T follicular helper cell (primary cell): Measurements from ENCODE around the gene PKP1.

Experiments used
- DNase-seq: peaks from one replicate; pipeline ENCODE4 v3.0.0-alpha.2; 2020; ENCODE audit warnings: low read depth

The PKP1 gene

GRCh38 chr1:201307760-201308499 is 24.6 kb downstream of the PKP1 start:
- no peak for DNase-seq

- no peak for DNase-seq
Observed at GRCh38 chr1:201309416-201309815, 26.1 kb downstream of the PKP1 start.

GRCh38 chr1:201310251-201310985 is 27.1 kb downstream of the PKP1 start:
- no peak for DNase-seq

GRCh38 chr1:201310986-201311355 is 27.7 kb downstream of the PKP1 start:
- no peak for DNase-seq

GRCh38 chr1:201311356-201312011 is 28.2 kb downstream of the PKP1 start:
- DNase-seq, result no peak

GRCh38 chr1:201312298-201312697 is 29.0 kb downstream of the PKP1 start:
- DNase-seq, result no peak

GRCh38 chr1:201313086-201313485 is 29.8 kb downstream of the PKP1 start:
- DNase-seq, result no peak

GRCh38 chr1:201316556-201316955 is 33.2 kb downstream of the PKP1 start:
- no peak for DNase-seq

GRCh38 chr1:201317551-201317950 is 34.2 kb downstream of the PKP1 start:
- no peak for DNase-seq

- no peak for DNase-seq
Observed at GRCh38 chr1:201318504-201319340, 35.4 kb downstream of the PKP1 start.

- DNase-seq, result no peak
Observed at GRCh38 chr1:201319631-201320030, 36.3 kb downstream of the PKP1 start.

GRCh38 chr1:201320168-201320788 is 37.0 kb downstream of the PKP1 start:
- DNase-seq, result no peak

- no peak for DNase-seq
Observed at GRCh38 chr1:201321826-201322390, 38.6 kb downstream of the PKP1 start.

GRCh38 chr1:201322653-201323510 is 39.6 kb downstream of the PKP1 start:
- no peak for DNase-seq

- DNase-seq, result no peak
Observed at GRCh38 chr1:201324306-201324705, 41.0 kb downstream of the PKP1 start.

- no peak for DNase-seq
Observed at GRCh38 chr1:201324821-201325677, 41.7 kb downstream of the PKP1 start.

- DNase-seq, result no peak
Observed at GRCh38 chr1:201325678-201326060, 42.4 kb downstream of the PKP1 start.

- DNase-seq, result no peak
Observed at GRCh38 chr1:201326710-201327109, 43.4 kb downstream of the PKP1 start.

- DNase-seq, result no peak
Observed at GRCh38 chr1:201327687-201328240, 44.5 kb downstream of the PKP1 start.
